ENCODE data around the gene ERAP2.
A peak's percentile ranks its signal among the peaks of the same experiment; 100 is the strongest.
"Not testable (repeated sequence)": the region's sequence is repeated elsewhere in the genome, so short reads cannot be mapped to it uniquely, and the experiment has no call there.

The ERAP2 gene, protein sequence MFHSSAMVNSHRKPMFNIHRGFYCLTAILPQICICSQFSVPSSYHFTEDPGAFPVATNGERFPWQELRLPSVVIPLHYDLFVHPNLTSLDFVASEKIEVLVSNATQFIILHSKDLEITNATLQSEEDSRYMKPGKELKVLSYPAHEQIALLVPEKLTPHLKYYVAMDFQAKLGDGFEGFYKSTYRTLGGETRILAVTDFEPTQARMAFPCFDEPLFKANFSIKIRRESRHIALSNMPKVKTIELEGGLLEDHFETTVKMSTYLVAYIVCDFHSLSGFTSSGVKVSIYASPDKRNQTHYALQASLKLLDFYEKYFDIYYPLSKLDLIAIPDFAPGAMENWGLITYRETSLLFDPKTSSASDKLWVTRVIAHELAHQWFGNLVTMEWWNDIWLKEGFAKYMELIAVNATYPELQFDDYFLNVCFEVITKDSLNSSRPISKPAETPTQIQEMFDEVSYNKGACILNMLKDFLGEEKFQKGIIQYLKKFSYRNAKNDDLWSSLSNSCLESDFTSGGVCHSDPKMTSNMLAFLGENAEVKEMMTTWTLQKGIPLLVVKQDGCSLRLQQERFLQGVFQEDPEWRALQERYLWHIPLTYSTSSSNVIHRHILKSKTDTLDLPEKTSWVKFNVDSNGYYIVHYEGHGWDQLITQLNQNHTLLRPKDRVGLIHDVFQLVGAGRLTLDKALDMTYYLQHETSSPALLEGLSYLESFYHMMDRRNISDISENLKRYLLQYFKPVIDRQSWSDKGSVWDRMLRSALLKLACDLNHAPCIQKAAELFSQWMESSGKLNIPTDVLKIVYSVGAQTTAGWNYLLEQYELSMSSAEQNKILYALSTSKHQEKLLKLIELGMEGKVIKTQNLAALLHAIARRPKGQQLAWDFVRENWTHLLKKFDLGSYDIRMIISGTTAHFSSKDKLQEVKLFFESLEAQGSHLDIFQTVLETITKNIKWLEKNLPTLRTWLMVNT

DNA sequence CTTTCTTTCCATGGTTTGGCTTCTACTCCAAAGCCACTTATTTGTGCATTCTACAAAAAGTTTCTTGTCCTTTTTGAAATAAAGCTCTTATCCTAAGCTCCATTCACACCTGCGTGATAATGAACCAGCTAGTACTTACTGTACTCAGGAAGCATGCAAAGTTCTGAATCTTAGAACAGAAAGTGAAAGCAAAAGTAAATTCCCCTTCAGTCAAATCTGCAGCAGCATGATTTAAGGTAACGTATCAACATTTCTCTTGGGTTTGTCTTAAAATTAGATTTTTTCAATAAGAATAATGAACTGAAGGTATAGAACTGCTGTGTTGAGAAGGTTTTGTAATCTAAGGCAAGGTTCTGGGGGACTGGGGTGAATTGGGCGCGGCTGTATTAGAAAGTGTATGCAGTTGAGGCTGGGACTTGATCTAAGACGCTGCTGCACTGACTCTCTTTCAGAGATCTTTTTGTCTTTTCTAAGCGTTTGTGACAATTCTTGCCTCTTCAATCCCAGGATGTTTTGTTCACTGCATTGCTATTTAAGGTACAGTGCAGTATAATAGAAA, at the start of gene ERAP2:
Gene ERAP2, plus strand, starts transcription at position 209 of the 559 bp plus-strand sequence. CDS start 3,186 bp downstream, outside the sequence.
- DNase-seq (ENCODE audit: low read depth, low spot score): peak; percentile 69

DNA sequence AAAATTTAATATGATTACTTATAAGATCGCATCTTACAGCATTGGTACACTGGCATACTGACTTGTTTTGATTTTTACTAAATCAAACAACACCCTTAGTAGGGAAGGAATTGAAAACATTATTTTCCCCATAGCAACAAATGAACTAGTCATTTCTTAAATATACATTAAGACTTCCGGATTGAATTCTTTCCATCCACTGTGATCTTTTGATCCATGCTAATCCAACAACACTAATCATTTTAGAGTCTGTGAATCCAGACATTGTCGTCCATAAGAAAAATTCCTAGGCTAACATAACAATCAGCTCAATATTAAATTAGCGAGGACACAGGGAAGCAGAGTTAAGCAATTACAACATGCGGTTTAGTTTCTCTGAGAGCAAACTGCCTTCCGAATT, 47.0 kb upstream of the ERAP2 start:
- no peak for DNase-seq (ENCODE audit: low read depth, low spot score)

DNA sequence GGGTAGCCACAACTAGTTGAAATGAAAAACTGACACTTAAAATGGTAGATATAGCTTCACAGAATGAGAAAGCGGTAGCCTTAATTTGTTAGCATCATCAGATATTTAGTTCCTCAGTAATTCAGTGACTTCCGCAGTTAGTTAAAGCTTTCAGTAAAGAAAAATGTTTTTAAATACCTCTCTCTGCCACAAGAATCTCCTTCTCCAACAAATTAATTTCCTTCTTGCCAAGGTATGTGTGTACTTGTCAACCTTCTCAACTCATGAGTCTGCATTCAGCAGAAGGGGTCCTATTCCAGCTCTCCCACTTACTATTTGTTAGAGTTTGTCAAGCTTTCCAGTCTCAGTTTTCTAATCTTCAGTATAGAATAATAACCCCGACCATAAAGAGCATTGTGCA, 42.3 kb upstream of the ERAP2 start:
- DNase-seq (ENCODE audit: low read depth, low spot score): no peak

DNA sequence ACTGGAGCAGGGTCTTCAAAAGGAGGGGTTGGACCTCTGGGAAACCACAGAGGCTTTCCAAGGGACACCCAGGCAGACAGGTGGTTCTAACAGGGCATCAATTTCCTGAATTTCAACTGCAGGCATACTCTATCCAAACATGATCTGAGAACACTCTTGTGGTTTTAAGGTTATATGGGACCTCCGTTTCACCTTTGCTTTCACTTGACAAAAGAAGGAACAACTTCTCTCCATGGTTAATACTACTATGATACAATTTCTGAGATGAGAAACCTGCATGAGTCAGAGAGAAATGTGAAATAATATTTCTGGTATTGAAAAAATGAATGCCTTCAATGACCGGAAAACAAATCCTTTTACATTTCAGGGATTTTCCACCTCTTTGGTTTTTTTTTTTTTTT, 40.5 kb upstream of the ERAP2 start:
- DNase-seq (ENCODE audit: low read depth, low spot score): no peak

DNA sequence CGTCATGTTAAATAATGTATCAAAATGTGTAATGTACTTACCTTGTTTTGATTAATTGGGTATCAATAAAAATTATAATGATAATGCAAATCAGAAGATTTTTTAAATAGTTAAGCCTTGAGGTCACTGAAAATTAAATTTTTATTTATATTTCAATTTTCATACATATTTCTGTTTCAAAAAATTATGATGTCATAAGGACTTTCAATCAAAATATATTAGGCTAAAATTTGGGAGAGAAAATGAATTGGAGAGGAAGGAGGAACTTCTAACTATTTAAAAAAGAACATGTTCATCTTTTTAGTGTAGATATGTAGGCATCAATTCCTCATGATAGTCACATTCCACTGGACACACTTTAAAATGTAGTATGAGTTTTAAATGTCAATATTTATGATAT, 39.5 kb upstream of the ERAP2 start:
- no peak for DNase-seq (ENCODE audit: low read depth, low spot score)

DNA sequence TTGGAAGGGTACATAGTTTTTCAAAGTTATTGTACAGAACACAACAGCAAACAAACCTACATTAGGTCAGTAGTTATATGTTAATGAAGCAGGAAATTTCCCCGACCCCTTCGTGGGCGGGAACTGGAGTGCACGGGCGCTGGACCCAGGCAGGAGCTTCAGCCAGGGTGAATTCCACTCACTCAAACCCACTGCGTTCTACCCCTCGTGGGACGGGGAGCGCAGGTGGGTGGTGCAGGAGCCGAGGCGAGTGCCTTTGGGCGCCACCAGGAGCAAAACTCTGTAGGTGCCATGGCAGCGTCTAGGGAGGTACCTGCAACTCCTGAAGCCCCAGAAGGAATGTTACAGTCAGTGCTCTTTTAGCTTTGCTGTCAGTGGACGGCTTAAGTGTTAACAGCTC, 39.0 kb upstream of the ERAP2 start:
- no peak for DNase-seq (ENCODE audit: low read depth, low spot score)

DNA sequence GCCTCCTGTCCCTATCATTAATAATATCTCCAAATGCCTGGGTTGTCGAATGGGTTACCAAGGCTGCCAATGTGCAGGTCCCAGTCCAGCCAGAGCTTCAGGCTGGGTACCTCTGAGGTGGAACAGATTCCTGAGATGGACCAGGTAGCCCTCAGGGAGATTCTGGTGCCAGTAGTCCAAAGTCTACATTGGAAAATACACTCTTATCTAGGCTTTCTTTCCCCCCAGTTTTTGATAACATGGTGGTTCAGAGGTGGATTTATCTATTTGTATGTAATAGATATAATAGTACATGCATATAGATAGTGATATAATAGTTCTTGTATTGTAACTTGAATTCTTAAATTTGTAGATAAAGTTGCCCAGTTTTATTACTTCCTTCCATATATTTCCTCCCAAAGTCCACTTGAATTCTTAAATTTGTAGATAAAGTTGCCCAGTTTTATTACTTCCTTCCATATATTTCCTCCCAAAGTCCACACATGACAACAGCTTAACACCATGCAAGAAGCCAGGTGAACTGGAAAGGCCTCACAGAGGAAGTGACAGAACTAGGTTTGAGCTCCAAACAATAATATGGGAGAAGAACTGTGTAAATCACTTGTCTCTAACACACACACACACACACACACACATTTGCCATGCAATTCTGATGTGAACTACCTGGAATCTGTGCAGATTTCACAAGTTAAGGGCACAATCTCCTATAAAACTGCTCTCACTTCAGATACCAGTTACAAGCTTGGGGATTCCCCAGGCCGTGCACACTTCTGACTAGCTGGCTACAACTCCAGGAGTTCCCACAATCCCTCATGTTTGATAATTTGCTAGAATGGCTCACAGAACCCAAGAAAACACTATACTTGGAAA, 37.9 kb upstream of the ERAP2 start:
- DNase-seq (ENCODE audit: low read depth, low spot score): no peak

DNA sequence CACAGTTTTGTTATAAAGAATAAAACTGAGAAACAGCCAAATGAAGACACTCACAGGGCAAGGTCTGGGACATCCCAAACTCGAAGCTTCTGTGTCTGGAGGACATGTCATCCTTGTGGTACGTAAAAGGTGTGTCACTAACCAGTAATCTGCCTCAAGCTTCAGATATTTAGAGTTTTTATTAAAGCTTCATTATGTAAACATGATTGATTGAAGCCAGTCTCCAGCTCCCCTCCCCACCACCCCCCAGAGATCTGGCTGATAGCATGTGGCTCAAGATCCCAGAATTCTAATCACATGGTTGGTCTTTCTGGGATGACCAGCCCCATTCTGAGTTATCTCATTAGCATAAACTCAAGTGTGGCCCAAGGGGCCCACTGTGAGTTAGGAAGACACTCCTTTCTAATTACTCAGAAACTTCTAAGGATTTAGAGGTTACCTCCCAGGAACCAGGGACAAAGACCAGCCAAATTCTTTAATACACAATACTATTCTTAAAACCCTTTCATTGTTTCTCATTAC, 37.2 kb upstream of the ERAP2 start:
- no peak for DNase-seq (ENCODE audit: low read depth, low spot score)

DNA sequence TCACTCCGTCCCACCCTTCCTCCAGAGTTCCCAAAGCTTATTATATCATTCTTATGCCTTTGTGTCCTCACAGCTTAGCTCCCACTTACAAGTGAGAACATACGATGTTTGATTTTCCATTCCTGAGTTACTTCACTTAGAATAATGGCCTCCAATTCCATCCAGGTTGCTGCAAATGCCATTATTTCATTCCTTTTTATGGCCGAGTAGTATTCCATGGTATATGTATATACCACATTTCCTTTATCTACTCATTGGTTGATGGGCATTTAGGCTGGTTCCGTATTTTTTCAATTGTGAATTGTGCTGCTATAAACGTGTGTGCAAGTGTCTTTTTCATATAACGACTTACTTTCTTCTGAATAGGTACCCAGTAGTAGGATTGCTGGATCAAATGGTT, 34.4 kb upstream of the ERAP2 start:
- DNase-seq (ENCODE audit: low read depth, low spot score): not testable (repeated sequence)

DNA sequence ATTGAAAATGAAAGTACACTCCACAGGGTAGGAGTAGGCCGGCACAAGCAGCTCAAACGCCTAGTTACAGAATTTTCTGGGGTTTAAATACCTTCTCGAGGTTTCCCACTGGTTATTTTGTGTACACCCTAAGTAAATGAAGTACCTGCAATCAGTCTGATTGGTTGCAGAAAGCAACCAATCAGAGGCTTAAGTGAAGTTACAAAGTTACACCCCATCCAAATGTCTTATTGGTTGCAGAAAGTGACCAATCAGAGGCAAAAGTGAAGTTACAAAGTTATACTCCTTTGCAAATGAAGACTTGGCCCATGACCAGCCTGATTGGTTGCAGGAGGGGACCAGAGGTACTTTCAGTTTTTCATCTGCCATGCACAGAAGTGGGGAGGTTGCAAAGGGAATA, 33.2 kb upstream of the ERAP2 start:
- DNase-seq (ENCODE audit: low read depth, low spot score): no peak

DNA sequence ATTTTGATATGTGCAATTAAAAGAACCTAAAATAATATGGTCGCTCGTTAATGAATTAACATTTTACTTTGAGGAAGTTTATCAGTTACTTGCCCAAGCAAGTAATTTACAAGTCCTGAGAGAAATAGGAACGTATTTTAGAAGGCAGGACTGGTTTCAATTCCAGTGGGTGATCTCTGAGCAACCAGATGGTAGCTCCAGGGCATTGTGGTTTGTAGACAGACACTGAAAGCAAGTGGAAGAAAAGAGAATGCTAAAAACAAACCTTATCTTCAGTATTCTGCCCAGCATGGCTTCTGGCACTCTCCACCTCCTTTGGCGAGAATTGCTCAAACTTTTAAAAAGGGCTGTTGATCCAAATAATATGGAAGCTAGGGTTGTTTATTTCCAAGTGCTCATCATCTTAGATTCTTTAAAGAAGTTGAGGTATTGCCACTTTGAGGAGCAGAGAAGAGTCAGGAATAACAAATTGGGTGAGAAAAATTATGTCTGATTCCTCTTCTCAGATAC, 31.8 kb upstream of the ERAP2 start:
- DNase-seq (ENCODE audit: low read depth, low spot score): peak; percentile 40

DNA sequence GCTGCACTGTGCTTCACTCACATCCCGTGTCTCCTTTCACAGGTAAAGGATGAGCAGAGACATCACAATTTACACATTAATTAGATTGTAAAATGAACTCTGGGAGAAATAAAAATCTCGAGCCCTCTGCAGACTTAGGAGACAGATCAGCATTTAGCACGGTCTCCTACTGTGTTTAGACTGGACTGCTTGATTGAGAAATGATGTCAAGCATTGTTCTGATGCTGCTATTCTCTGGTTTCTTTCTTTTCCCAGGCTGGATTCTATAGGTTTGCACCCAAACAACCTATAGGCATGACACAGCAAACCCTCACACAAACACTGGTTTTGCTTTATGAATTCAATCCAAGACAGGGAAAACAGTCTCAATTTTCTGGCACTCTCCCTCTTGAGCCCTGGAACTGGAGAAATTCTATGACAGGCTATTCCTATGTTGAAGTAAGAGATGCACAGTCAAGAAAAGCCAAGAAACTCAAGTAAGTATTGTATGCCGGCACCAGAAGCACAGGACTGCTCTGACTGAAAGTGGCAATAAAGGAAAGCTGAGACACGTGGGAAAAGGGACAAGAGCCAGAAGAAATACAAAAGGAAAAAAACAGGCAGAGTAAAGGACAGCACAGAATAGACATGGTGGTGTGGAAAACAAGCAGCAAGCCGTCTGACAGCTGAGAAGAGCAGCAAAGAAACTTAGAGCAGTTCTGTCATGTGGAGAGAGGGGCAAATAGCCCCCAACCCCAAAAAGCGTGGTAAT, 24.8 kb upstream of the ERAP2 start:
- DNase-seq (ENCODE audit: low read depth, low spot score): no peak

DNA sequence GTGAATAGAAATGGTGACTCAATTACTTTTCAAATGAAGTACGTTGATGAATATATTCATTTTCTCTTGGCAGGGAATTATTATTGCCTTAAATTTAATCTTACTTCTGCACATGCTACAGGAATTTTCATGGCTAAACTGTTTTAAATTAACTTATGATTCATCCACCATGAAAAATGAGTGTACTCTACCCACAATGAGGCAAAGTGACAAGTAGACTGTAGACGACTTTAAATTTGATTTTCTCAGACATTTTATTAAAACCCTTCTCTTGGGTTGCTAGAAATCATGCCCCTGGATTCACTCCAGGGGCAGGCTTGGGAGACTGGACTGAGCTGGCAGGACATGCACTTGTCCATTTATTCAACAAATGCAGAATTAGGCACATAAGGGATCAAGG, 23.5 kb upstream of the ERAP2 start:
- DNase-seq (ENCODE audit: low read depth, low spot score): peak; percentile 22

DNA sequence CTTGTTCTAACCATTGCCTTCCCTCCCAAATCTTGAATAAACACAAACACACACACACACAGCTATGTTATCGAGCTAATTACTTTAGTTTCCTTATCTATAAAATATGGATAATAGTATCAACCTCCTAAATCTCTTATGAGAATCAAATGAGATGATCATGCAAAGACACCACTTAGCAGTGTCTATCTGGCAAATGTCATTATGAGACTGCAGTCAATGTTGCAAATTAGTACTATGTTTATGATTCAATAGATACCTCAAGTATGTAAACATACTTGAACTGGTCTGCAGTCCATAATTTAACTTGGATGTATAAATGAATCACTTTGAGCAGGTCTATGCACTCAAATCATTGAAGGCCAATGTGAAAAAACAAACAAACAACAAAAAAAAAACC, 22.2 kb upstream of the ERAP2 start:
- DNase-seq (ENCODE audit: low read depth, low spot score): no peak

DNA sequence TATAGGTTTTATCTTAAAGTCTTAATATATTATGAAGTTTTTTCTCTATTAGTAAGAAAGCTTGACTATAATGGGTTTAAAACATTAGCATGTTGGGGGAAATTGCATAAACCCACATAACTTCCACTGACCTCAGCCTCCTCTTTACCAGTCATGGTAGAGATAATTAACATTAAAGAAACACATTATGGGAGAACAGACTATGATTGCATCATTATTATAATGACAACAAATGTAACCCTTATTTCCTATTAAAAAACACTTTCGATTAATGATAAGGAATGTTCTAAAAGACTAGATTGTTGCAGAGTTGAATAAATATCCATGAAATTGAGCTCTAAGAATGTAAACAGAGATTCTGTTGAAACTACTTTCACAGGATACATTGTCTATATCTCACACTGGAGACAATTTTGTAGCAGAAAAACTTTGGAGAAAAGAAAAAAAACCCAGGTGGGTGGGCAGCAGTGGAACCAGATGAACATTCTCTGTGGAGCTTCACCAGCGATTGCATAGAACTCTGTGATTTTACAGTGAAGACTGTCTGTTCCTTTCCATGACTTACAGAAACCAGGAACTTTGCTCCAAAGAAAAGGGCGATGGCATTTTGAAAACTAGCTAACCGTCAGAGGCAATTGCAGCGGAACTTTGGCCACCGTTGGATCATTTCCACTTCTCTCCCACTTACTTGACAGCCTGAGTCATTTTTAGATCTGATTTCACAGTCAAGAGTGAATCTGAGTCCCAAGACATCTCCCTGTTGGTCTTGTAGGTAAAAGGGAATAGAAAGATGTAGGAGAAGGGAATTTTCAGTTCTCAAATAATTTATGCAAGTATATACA, 21.0 kb upstream of the ERAP2 start:
- peak; percentile 37 for DNase-seq (ENCODE audit: low read depth, low spot score)

DNA sequence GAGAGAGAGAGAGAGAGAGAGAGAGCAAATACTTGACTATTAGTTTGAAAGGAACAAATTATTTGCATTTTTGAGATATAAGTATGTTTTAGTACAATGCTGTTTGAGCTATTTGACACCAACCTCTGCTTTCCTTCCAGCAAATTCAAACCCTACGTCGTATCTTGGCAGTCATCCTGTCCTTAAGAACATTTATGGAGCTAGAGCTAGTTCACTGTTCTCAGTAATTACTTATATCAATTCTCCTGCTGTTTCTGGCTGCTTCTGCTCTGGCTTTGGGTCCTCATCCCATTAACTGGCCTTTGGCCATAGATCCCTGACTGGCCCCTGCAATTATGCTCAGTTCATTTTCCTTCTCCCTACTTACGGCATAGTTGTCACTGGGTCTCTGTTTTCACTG, 19.9 kb upstream of the ERAP2 start:
- peak; percentile 42 for DNase-seq (ENCODE audit: low read depth, low spot score)

DNA sequence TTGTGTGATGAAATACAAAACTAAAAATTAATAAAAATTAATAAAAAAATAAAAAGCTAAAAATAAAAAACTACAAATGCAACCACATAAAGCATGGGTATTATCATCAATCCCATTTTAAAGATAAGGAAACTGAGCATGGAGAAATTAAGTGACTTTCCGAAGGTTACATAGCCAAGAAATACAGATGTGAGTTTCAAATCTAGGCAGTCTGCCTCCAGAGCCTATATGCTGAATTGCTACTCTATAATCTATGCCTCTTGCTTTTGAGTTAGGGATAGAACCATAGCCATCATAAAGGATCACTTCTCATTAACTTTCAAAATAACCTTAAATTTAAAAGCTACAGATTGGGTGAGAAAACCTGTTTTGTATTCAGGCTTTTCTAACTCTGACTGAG, 18.8 kb upstream of the ERAP2 start:
- no peak for DNase-seq (ENCODE audit: low read depth, low spot score)

DNA sequence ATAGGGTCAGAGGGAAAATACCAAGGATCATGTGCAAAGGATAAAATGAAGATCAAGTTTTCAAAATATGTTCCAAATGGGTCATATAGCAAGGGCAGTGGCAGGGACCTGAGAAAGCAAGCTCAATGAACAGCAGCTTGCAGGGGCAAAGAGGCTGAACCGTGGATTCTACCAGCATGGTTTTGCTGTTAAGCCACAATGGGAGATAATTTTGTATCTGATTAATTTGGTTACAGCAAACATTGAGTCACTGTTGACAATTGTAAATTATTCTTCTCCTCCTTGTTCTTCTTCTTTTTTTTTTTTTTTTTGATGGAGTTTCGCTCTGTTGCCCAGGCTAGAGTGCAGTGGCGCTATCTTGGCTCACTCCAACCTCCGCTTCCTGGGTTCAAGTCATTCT, 18.4 kb upstream of the ERAP2 start:
- DNase-seq (ENCODE audit: low read depth, low spot score): no peak

DNA sequence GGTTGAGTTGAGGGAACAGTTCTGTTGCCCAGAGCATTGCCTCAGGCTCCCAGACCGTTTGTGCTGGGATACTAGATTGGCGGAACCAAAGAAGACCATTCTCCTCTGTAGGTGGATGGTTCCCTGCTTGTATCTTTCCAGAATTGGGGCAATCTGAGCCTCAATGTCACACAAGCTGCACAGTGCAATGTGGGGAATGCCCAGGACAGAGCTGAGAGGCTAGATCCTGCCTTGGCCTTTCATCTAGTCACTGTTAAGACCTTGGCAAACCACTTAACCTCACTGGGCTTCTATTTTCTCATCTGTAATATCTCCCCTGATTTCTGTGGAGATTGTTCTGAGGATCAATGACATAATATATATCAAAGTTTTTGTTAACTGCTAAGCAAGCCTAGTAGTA, 16.9 kb upstream of the ERAP2 start:
- DNase-seq (ENCODE audit: low read depth, low spot score): no peak
